Measurements from ENCODE around the gene ERCC6L2.

ERCC6L2 gene

DNA sequence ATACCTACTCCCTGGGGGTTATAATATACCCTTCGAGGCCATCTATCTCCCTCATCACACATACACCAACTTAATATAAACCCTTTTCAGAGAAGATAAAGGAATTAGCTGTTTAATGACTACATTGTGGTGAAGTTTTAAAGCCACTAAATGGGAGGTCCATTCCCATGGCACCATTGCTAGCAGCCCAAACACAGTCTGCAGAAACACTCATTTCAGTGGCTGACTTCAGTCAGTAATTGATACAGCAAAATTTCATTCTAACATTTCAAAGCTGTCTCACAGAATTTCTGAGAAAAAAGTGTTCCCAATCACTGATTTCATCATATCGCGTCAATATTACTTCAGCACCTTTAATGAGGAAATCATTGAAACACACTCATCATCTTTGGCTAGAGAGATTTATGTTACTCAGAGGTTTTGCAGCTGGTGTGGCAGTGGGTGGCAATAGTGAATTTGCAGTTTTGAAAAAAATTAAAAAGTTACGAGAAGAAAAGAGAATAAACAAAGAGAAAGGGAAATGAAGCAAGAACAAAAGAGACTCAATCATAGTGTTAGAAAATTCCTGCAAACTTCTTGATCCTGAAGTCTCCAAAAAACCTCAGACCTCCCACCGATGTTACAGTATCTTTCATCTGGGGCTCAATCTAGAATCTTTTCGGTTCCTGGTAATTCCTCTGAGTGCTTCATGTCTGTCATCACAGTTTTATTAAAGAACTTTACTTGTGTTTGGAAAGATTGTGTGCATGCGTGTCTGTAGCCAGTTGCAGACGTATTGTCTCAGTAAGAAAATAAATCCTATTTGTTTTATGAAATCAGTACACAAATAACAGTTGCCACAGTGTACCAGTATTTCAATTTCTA lies 105.0 kb downstream of the ERCC6L2 start:
- DNase-seq, result no peak

DNA sequence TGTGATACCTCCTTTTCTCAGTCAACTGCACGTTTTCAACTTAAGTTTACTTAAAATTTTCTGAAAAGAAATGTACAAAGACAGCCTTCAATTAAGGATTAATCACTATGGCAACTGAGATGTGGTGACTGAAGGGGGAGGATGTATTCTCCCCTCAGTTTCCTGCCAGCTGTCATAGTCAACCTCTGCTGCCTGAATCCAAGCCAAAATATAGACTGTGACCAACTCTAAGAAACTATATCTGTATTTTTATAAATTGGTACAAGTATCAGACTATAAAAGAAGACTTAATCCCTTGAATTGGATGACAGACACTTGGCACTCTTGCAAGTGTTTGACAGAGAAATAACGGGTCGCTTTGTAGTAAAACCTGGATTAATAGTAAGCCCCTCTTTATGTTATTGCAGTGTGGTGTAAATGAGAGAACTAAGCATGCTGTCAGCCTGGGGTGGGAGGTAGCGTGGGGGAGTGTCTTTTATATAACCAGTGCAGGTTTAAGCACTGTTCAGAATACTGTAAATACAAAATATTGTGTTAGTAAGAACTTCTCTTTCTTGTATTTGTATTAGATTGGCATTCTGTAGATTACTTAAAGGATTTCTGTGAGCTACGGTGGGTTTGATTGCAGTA lies 106.4 kb downstream of the ERCC6L2 start:
- DNase-seq, result no peak

DNA sequence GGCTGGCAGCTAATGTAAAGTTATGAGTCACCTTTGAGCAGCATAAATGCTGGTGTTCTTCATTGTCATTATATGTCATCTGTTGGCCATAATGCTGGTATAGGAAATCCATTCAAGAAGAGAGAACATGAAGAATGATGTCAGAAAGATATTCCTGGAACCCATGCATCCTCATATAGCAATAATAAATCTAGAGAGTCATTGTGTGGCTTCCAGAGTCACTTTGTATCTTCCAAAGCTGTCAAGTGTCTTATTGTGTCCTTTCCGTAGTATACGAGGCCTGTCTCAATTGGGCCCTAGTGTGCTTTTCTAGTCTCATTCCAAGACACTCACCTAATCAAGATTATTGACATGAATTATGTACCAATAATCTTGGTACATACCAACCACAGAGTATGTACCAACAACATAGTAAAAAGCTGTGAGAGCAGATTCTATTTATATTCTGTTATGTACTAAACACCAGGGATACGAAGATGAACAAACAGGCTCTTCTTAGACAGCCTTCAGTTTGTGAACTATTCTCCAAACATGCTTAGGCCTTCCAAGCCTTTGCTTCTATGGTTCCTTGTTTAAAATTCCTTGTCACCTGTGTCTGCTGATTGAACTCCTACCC lies 110.1 kb downstream of the ERCC6L2 start:
- no peak for DNase-seq

DNA sequence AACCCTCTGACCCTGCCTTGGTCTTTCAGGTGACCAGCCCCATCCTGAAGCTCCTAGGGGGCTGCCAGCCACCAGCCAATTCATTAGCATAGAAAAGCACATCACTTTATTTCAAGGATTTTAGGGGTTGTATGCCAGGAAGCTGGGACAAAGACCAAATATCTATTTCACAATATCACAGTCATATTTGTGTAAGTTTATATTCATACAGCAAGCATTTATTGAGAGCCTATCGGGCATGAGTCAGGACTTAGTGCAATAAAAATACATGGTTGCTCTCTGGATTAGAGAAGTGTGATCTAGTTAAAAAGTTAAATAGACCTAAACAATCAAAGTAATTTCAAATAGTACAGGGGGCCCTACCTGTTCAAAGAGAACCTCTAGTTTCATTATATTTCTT lies 113.8 kb downstream of the ERCC6L2 start:
- no peak for DNase-seq

DNA sequence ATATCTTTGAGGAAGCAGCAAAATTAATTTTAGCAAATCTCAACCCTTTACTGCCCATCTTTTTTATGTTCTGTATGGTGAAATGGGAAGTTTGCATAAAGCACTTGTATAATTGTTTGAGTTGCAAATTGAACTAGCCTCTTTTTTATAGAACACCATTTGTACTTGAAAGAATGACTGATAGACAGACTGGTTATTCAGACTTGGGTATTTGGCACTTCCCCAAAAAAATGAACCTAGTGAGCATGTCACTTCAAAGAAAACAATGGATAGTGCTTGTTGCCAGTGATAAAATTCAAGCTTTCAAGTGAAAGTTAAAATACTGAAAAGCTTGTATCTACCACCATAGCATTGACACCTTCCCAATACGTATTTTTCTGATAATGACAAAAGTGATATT lies 115.8 kb downstream of the ERCC6L2 start:
- no peak for DNase-seq

DNA sequence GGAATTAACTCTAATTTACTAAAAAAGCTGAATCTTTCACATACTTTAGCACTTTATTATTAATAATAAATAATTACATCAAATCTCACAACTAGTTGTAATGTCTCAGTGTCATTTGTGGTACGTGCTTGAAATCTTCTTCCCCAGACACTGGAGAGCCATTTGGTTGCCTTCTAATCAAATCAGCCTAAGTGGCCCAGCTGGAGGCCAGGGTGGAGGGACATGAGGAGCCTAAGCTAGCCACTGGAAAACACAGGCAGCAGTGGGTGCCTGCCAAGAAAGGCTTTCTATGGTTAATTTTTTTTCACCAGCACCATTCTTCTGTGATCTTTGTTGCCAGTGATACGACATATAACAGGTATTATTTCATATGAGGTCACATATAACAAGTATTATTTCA lies 117.0 kb downstream of the ERCC6L2 start:
- DNase-seq, result no peak

DNA sequence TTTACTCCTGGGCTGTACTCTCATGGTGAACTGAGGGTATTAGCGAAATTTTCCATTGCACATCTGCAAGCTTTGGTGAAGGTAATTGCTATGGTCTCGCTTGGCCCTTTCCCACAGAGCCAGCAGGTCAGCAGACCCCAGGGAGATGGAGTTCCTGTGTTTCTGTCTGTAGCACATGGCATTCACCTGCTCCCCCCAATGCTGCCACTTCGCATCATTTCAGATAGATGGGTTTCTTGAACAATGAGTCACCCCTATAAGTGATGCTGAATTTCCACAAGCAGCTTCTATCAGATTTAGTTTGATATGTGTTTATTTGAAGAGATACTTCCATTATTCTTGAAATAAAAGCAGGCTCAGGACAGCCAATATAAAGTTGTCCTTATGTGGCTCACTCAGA lies 117.8 kb downstream of the ERCC6L2 start:
- peak in 1 of 2 experiments; percentile 30 for DNase-seq

DNA sequence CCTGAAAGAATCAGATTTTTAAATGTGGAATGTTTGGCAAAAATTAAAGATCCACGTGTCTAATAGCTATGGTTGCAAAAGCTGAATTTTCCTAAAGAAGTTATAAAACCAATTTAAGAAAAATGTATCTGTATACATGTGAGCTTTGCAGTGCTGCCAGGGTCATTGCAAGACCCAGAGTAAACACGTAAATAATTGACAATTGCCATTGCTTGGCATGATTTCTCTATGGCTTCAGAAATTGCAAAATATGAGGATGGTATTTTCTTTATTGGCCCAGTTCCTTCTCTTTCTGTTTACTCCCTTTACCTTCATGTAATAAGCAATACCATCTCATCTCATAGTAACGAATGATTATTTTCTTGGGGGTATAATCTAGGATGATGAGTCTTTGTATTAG lies 123.9 kb downstream of the ERCC6L2 start:
- DNase-seq, result no peak

DNA sequence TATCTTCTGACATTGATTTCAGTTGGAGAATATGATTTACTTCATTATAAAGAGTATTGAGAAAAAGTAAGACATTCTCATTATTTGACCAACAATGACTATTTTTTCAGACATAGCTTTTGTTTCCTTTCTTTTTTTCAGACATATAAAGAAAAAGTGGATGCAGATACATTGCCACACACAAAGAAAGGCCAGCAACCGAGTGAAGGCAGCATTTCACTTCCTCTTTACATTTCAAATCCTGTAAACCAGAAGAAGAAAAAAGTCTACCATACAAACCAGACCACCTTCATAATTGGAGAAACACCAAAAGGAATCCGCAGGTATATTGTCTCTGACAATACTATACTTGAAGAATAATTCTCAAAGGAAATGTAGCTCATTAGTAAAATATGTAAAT lies 128.9 kb downstream of the ERCC6L2 start:
- no peak for DNase-seq

DNA sequence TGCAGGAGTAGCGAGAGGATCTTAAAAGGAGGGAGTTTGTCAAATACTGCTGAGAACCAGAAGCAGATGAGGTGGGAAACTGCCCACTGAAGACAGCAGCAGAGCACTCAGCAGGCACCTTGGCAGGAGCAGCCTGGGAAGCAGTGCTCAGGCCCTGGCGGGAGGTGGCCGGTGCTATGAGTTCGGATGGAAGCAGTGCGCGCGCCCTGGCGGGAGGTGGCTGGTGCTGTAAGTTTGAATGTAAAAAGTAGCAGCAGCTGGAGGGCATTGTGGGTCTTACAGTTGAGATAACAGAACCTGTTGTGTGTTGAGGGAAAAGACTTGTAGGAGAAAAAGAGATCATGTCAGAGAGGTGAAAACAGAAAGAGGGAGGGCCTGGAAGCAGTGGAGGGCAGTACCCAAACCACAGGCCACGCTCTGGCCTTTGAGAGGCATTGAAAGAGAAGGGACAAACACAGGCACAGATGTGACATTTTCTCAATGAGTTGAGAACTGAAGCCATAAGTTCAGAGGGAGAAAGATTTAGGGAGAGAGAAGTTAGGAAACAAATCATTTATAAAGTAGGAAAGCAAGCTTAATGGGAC lies 130.9 kb downstream of the ERCC6L2 start:
- DNase-seq, result no peak

DNA sequence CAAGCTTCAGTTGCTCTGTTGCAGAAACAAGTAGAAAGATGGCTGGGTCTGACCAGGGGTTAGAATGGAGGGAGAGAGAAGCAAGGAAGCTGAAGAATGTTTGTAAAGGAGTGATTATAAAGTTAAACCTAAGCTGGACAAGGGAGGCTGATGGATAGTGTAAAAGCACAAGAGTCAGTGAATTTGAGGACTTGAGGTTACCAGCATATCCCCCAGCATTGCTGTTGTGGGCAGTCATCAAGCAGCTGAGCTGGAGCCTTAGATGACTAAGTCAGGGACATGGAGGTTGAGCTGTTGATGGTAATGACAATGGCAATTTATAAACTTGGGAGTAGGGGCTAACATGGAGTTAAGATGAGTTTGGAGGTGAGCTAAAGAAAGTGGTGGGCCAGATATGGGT lies 131.5 kb downstream of the ERCC6L2 start:
- DNase-seq, result no peak

DNA sequence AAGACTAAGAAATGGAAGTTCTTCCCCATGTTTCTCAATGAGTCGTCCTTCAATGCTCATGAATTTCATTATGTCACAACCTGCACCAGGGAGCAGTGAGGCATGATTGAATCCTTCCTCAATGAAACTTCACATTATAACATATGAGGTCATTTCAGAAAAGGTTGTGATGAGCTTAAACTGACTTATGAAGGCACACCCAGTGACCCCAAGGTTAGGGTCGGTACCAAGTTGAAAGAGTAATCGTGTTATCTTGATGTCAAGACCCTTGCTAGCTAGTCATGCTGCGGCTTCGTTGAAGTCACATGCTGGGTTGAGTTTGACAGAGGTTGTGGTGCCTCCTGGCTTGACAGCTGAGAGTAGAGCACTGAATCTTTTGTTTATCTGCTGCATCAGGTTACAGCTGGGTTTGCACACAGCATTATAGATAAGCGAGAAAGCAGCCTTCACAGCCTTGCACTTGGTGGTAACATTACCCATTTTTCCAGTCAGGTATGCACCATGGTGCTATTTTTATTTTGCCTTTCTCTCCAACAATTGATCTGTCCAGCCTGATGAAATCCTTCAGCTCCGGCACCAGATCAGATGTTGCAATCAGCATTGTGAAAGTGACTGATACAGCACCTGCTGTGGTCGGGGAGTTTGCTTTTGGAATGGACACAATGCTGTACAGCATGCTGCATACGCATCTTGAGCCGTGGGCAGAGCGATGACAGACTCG lies 133.2 kb downstream of the ERCC6L2 start:
- no peak for DNase-seq

DNA sequence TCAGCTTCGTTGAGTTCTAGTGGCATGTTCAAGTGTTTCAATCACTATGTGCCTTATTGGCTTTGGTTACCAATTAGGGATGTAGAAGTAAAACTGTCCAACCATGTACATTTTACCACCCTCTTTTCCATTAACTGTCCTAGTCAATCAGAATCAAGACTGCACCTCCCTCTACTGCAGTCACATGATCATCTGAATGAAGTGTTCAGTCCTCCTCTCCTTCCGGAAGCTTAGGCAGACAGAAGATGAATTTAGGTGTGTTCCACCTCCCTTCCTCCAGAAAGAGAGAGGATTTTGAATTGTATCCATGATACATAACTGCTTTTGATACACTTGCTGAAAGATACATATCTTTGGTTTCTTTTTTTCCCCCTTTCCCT lies 133.7 kb downstream of the ERCC6L2 start:
- DNase-seq, result no peak

DNA sequence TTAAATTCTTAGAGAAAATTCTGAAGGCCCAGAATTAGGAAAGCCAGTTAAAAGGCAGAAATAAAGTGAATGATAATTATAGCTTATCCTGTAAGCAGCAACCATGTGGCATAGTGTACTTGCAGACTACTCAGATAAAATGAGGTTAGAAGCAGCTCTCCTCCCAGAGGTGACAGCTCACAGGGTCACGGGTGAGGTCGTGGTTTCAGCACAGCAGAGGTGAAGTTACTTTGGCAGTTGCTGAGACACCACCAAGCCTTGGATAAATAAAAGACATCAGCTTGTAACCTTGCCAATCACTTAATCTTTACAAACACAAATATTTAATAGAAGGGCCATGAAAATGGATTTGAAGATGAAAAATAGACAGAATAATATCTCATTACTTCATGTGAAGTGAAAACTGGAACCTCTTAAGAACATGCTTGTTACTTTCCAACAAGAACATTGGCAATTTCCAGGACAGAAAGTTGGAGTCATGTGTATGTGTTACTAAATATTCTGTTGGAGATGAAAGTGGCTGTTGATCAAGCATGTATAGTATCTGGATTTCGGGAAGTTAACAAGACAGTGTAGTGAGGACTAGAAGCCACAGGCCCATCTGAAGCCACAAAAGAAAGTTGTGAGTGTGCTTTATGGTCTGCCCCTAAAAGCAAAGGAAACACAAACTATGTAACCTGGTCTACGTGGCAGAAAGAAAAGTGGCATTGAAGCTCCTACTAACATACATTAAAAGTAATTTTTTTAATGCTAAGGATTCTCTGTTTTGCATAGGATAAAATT lies 134.4 kb downstream of the ERCC6L2 start:
- peak in 1 of 2 experiments; percentile 69 for DNase-seq

DNA sequence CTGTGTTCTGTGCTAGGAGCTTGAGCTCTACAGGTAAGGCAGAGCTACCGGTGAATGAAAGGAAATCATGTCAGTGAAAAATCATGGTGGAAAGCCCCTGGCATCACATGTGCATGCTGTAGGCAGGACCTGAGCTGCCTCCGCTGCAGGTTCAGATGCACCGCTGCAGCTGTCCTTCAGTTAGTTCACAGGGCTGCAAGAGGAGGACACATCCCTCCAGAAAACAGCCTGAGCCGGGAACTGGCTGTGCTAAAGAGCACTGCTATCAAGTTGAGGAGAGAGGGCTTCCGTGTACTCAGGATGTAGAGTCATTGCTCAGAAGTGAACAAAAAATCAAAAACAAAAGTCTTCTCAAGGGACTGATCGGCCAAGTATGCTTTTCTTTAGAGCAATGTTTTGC lies 138.6 kb downstream of the ERCC6L2 start:
- DNase-seq, result peak; percentile 56 to 63

DNA sequence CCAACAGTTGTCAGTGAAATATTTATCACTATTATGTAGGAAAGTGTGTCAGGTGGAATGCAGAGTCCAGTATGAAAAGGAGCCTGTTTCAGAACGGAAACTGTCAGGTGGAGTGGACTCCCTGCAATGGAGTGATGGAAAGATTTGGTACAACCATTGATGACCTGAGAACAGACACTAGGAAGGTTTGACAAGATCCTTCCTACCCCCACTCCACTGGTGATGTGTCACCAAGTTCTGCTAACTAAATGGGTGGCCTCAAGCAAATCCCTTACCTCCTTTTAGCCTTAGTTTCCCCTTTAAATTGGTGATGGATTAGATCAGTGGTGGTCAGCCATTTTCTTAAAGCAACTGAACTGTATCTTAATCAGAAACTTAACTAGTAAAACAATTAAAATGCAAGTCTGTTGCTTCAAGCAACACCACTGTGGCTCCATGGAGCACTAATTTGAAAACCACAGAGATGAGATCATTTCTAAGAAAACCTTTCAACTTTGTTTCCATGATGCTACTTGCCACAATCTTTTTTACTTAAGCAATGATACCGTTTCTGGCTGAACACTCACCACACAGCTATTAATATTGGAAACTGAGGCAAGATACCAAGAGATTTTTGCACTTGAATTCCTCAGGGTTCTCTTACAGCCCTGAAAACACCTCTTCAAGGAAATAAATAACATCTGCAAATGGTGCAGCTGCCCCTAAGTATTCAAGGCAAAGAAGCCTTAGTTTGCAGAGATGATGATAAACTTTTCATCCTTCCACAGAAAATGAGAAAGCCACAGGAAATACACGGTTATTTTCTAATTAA lies 140.6 kb downstream of the ERCC6L2 start:
- DNase-seq, result peak; percentile 52 to 61

Data from activated T-cell treated with anti-CD3 and anti-CD28 coated beads, Interleukin-2, amount 50 U/mL, for 48 hours (primary cell).